HL-60 (cell line): ENCODE measurements around the gene KHSRP.

Experiments
- DNase-seq, 2 experiments: peaks; one replicate each; pipeline ENCODE4 v3.0.0-alpha.2; 2010 to 2020; ENCODE audit warnings: low read depth in 1 of 2, low spot score in 1 of 2
- H3K27ac ChIP-seq: fragments of 250-450 bp; sonication (Bioruptor Pico); replicated peaks from 2 replicates; pipeline ENCODE4 v1.5.1; 2020; ENCODE audit warnings: mild to moderate bottlenecking, moderate library complexity
- H3K27me3 ChIP-seq: fragments of 250-450 bp; sonication (Bioruptor Pico); 2 replicates; pipeline ENCODE4 v1.5.1; 2021; ENCODE audit warnings: mild to moderate bottlenecking, moderate library complexity; ENCODE audit not compliant: insufficient read depth, poor library complexity, severe bottlenecking
- H3K4me3 ChIP-seq: replicated peaks from 2 replicates; pipeline ENCODE4 v1.5.1; 2011; ENCODE audit warnings: mild to moderate bottlenecking, control low read depth, low read length; ENCODE audit not compliant: insufficient read depth
- CTCF ChIP-seq: IDR thresholded peaks from one replicate; pipeline ENCODE4 v1.5.1; 2011; ENCODE audit warnings: low read length, control low read depth, inconsistent platforms; ENCODE audit not compliant: insufficient read depth
- GABPA ChIP-seq: IDR thresholded peaks from 2 replicates; pipeline ENCODE4 v1.6.1; 2012; ENCODE audit warnings: low read depth
- POLR2AphosphoS5 ChIP-seq: IDR thresholded peaks from 2 replicates; pipeline ENCODE4 v1.6.1; 2012; ENCODE audit warnings: low read depth
- REST ChIP-seq: IDR thresholded peaks from 2 replicates; pipeline ENCODE4 v1.6.1; 2012; ENCODE audit warnings: low read depth; ENCODE audit not compliant: insufficient replicate concordance
- SPI1 ChIP-seq: IDR thresholded peaks from 2 replicates; pipeline ENCODE4 v1.6.1; 2012; ENCODE audit warnings: low read depth, mild to moderate bottlenecking, borderline replicate concordance

KHSRP gene

DNA sequence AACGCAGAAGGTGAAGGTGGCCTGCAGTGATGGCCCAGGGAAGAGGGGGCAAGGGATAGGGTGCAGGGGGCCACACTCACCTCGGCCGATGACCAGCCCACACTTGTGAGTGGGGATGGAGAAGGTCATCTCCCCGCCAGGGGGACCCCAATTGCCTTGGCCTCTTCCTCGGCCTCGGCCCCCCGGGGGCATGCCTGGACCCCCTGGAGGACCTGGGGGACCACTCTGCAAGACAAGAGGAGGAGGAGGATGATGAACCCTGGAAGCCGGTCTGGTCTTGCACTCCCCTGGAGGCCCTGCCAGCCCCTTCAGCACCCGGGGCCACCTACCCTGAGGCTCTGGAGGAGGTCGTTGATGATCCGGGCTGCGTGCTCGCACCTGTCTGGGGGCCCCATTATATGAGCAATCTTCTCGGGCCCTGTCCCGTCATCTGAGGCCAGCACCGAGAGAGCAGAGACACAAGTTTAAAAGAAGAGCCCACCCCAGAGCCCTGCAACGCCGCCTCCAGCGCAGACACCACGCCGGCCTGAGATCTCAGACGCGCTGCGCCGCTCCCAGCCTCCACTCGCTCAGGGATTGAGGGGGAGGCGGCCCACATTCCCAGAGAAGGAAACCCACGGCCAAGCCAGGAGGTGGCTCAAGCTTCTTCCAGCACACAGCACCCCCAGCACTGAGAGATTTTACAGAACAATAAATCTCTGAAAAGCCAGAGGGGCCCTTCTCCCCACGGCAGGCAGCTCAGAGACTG is 7.8 kb downstream of the KHSRP start:
- Histone ChIP-seq H3K4me3 (no peak overlapping the region), H3K27me3 (no peaks in the 10 kb centered on the region), H3K27ac (no peak overlapping the region)
- TF ChIP-seq GABPA: no peak
- no peak for TF ChIP-seq CTCF
- TF ChIP-seq REST: no peak
- TF ChIP-seq POLR2AphosphoS5: no peak
- TF ChIP-seq SPI1: no peak
- no peak for DNase-seq

GRCh38 chr19:6415591-6416190 is 8.9 kb downstream of the KHSRP start:
- Histone ChIP-seq H3K4me3 (no peak overlapping the region), H3K27ac (no peak overlapping the region), H3K27me3 (no peaks in the 10 kb centered on the region)
- no peak for DNase-seq
- no peak for TF ChIP-seq GABPA
- no peak for TF ChIP-seq REST
- no peak for TF ChIP-seq CTCF
- TF ChIP-seq POLR2AphosphoS5: no peak
- TF ChIP-seq SPI1: no peak

- no peak overlapping the region for H3K27ac ChIP-seq
Measured at GRCh38 chr19:6414793-6415590, 9.6 kb downstream of the KHSRP start.

More at GRCh38 chr19:6414793-6415590, 9.6 kb downstream of the KHSRP start:
- no peak for TF ChIP-seq SPI1
- TF ChIP-seq CTCF: no peak
- TF ChIP-seq REST: no peak
- no peak for TF ChIP-seq POLR2AphosphoS5
- no peak for TF ChIP-seq GABPA
- Histone ChIP-seq H3K4me3 (no peak overlapping the region), H3K27me3 (no peaks in the 10 kb centered on the region)
- DNase-seq: no peak
